C4-2B (cell line): Measurements from ENCODE around the gene KRTAP12-3.
"Not testable (repeated sequence)": the region's sequence is repeated elsewhere in the genome, so short reads cannot be mapped to it uniquely, and the experiment has no call there.

Source experiments
- H3K27ac ChIP-seq: fragments of 450-650 bp; 2 replicates; pipeline ENCODE4 v1.5.1; 2017
- CTCF ChIP-seq: fragments of 450-650 bp; conservative IDR thresholded peaks from 2 replicates; pipeline ENCODE4 v1.5.1; 2017; ENCODE audit warnings: mild to moderate bottlenecking
- ZFX ChIP-seq: fragments of 450-650 bp; IDR thresholded peaks from 2 replicates; pipeline ENCODE4 v1.6.1; 2017

KRTAP12-3 gene

GRCh38 chr21:44657635-44658540 is at the start of gene KRTAP12-3:
Gene KRTAP12-3 (plus strand): TSS chr21:44657932. CDS start chr21:44657980, 48 bp downstream.
- TF ChIP-seq ZFX (no peak), CTCF (no peak)
- H3K27ac ChIP-seq = no peak within 1 kb of the TSS

GRCh38 chr21:44609193-44609592 is 48.5 kb upstream of the KRTAP12-3 start:
- no peak for TF ChIP-seq CTCF
- TF ChIP-seq ZFX = no peak
- H3K27ac ChIP-seq = no peak overlapping the region

- H3K27ac ChIP-seq = not testable (repeated sequence)
Observed at GRCh38 chr21:44610157-44610843, 47.4 kb upstream of the KRTAP12-3 start.

- TF ChIP-seq ZFX (no peak), CTCF (no peak)
- H3K27ac ChIP-seq = no peak overlapping the region
Observed at GRCh38 chr21:44611551-44611950, 46.2 kb upstream of the KRTAP12-3 start.

GRCh38 chr21:44612029-44612486 is 45.7 kb upstream of the KRTAP12-3 start, which contains the start of gene KRTAP10-8:
Gene KRTAP10-8 (plus strand): TSS chr21:44612079. CDS start chr21:44612101, 22 bp downstream.
- TF ChIP-seq ZFX (no peak), CTCF (no peak)
- H3K27ac ChIP-seq = no peak within 1 kb of the TSS

GRCh38 chr21:44612669-44613229 is 45.0 kb upstream of the KRTAP12-3 start:
- H3K27ac ChIP-seq = no peak overlapping the region
- TF ChIP-seq CTCF (no peak), ZFX (no peak)

- no peak overlapping the region for H3K27ac ChIP-seq
- TF ChIP-seq ZFX (no peak), CTCF (no peak)
Observed at GRCh38 chr21:44613386-44614155, 44.2 kb upstream of the KRTAP12-3 start.
